HG03558 (cell line): ENCODE data around the gene AUP1.
A peak's percentile ranks its signal among the peaks of the same experiment; 100 is the strongest.

Experiments
- ATAC-seq: cut with Tn5 transposase; IDR thresholded peaks from one replicate; pipeline ENCODE4 v1.9.1; 2021; ENCODE audit warnings: moderate number of reproducible peaks; ENCODE audit not compliant: unreplicated experiment; ENCODE audit errors: extremely low read depth

Gene AUP1

GRCh38 chr2:74558284-74559230 is 29.1 kb upstream of the AUP1 start:
- no peak for ATAC-seq

DNA sequence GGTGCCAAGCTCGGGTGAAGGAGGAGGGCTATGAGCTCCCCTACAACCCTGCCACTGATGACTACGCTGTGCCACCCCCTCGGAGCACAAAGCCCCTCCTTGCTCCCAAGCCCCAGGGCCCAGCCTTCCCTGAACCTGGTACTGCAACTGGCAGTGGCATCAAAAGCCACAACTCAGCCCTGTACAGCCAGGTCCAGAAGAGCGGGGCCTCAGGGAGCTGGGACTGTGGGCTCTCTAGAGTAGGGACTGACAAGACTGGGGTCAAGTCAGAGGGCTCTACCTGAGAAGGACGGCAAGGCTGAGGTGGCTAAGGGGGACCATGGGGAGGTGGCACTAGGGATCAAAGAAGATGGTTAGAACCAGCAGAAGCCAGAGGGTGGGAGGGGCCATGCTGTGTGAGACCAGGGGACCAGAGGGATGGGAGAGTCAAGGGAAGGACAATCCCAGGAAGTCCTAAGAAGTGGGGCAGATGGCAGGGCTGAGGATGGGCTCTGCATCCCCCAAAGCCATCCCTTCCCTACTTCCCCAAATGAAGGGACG is 27.4 kb upstream of the AUP1 start:
- ATAC-seq: no peak

DNA sequence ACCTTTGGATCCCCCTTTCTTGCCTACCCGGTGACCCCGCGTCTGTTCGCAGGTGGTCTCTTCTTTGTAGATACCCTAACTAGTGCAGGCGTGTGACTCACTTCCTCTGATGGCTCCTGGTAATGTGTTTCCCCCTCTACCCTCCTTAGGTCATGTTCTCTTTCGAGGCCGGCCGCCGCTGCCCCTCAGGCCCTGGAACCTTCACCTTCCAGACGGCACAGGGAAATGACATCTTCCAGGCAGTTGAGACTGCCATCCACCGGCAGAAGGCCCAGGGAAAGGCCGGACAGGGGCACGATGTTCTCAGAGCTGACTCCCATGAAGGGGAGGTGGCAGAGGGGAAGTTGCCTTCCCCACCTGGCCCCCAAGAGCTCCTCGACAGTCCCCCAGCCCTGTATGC is 26.7 kb upstream of the AUP1 start:
- no peak for ATAC-seq

GRCh38 chr2:74555610-74556103 is 26.2 kb upstream of the AUP1 start:
- ATAC-seq: no peak

- ATAC-seq: no peak
Observed at GRCh38 chr2:74554820-74555531, 25.5 kb upstream of the AUP1 start.

GRCh38 chr2:74553892-74554819 is 24.6 kb upstream of the AUP1 start, which contains the start of the genes DOK1 and LOXL3:
TSS of gene DOK1 (plus strand) at chr2:74554720. CDS start at chr2:74554755, 35 bp downstream.
TSS of gene LOXL3 (minus strand) at chr2:74553942. CDS start at chr2:74552634, 1,308 bp downstream.
- peak; percentile 24 for ATAC-seq

DNA sequence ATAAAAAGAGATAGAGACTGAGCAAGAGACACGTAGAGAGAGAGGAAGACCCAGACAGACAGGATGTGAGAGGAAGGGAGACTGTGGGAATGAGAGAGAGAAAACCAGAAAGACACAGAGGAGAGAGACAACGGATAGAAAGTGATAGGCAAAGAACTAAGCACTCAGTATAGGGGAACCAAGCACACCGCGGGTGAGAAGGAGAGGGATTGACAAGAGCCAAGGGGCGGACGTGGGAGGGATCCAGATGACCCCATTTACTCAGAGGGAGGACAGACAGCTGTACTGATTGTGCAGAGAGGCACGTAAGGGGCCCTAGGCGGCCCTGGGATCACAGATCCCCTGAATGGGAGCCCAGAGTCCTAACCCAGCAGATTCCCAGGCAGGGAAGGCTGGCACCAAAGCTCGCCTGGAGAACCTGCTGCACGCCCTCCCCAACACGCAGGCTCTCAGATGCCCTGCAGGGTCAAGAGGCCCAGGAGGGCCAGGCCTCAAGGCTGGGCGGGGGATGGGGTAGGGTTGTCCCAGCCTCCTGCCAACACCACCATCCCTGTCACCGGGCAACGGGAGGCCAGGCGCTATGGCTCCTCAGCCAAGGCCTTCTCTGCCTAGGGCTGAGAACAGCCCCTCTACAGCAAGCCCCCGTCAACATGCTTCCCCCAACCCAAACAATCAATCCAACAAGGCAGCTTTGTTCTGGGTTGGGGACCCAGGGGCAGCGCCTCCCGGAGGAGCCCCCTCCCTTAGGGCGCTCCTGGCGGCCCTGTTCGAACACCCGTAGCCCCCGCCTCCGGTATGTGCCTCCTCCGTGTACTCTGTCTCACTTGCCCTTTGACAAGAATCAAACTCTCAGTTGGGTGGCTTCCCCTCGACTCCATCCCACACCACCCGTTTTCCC is 23.7 kb upstream of the AUP1 start:
- ATAC-seq: no peak

- ATAC-seq: no peak
Observed at GRCh38 chr2:74551942-74552913, 22.7 kb upstream of the AUP1 start.

DNA sequence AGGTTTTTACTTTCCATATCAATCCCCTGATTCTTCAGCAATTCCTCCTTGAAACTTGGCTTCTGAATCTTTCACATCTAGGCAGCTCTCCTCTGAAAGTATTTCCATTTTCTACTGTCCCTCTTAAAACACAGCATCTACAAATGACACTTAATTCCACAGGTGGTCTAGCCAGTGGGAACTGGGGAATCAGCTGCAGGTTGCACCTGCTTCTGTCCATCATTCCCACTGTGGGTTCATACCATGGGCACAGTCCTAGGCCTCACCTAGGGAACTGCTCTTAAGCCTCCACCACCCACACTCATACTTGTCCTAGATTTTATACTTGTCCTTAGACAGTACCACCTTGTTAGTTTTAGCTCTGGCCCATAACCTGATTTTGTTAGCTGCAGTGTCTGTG is 22.0 kb upstream of the AUP1 start:
- no peak for ATAC-seq

GRCh38 chr2:74550231-74550630 is 20.7 kb upstream of the AUP1 start:
- no peak for ATAC-seq

DNA sequence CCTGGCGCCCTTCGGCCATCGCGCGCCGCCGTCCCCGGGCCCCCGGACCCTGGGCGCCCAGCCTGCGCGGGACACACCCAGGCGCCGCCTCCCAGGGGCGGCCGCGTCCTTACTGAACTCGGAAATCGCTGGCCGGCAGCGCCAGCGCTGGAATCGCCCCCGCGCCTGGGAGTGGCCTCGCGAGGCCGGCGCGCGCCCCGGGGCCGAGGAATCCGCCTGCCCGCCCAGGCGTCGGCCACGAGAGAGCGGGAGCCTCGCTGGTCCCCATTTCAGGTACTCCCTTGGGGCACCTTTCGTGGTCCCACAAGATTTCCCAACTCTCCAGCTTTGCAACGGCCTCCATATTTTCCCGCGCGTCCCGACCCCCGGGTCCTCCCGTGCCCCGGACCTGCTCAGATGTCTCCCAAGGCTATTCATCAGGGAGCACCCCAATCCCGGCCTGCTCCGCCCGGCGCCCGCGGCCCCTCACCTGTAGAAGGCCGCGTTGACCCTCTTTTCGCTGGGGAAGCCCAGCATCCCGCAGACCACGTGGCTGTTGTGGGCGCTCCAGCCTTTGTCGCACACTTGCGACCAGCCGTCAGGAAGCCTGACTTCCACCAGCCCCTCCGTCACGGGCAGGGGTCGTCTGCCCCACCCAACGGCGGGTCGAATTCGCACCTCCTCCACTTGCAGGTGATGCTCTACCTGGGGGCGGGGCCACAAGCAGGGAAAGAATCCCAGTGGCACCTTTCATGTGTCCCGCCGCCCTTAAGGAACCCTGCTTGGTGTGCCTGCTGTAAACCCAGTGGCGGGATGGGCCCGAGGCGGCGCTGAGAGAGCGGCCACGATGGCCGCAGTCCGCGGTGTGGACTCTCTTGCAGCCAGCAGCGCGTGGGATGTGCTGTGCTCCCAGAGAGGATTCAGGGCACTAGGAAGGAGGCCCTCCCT is 19.7 kb upstream of the AUP1 start:
- ATAC-seq: no peak

DNA sequence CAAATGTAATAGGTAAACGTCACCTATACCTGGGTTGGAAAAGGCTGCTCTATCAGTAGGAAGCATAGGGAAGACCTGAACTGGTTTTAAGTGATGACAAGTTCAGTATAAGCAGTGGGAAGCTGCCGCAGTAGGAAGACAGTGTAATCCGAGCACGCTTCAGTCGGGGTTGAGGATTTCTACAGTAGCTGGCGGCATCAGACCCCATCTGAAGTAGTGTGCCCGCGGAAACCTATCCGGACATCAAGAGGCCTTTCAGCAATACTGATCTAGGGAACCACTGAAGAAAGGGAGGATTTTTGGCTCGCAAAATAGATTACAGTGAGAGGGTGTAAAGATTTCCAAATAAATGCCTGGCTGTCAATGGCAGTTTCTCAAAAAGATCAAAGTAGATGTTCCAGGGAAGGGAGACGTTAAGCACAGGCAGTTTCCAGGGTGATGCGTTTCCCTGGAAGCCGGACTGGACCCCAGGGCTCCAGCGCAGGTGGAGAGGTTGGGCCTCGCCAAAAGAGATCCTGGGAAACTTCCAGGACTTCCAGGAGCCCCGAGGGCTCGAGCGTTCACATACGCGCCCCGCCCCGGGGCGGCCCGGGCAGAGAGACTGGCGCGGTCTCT is 18.9 kb upstream of the AUP1 start:
- no peak for ATAC-seq

DNA sequence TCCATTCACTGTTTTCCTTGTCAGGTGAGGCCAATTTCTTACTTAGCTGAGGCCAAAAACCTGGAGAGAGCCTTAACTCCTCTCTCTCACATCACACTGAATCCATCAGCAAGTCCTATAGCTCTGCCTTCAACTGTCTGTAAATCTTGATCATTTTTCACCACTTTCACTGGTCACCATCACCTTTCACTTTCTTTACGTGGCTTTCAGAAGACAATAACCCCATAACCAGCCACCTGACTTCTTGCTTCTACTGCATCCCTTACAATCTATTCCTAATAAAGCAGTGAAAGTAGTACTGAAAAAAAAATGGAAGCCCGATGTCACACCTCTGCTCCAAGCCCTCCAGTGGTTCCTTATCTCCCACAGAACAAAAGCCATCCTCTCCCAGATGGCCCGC is 16.5 kb upstream of the AUP1 start:
- no peak for ATAC-seq

GRCh38 chr2:74544634-74545033 is 15.1 kb upstream of the AUP1 start:
- no peak for ATAC-seq

DNA sequence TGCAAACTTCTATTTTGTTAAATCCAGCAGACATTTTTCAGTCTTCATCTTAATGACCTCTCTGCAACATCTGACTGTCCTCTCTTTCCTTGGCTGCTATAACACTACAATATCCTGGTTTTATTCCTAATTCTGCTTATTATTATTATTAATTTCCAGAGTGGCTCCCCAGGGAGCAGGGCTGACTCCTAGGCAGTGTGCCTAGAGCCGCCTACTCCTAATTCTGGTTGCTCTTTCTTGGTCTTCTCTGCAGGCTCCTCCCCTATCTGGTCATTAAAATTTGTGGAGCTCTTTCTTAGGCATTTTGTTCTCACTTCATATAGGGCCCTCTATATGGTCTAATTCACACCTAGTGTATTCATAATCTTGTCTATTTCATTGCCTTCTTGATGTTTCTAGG is 13.5 kb upstream of the AUP1 start:
- ATAC-seq: no peak

GRCh38 chr2:74540291-74540690 is 10.8 kb upstream of the AUP1 start:
- ATAC-seq: no peak
